ENCODE measurements around the gene ABCG1.

GRCh38 chr21:42225042-42225441, 6.1 kb downstream of the ABCG1 start:
- TF ChIP-seq CTCF (IDR thresholded peaks at IDR 0.05) (no peak), POLR2A (IDR thresholded peaks at IDR 0.05) (no peak)

Data from Peyer's patch (tissue), 4 donors.